ENCODE data around the gene PIP5KL1.

DNA sequence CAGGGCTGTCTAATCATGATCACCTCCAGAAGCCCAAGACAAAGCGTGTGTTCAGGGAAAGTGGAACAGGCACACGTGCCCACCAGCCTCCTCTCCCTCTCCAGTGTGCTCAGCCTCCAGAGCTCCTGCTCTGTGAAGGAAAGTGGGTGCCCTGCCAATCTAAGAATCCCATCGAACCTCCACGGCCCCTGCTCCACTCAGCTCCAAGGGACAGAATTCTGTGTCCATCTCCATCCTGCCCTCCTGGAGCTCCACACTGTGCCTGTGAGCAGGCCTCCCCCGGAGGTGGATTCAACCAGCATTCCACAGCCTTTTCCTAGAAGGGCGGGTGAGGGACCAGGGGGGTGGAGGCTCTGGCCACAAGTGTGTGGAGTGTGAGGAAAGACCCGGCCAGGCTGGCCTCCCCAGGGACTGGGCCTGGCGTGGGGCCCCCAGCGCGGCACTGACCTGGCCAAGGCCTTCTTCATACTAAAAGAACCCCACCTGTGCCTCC is 44.2 kb upstream of the PIP5KL1 start:
- TF ChIP-seq, protein P1, sequence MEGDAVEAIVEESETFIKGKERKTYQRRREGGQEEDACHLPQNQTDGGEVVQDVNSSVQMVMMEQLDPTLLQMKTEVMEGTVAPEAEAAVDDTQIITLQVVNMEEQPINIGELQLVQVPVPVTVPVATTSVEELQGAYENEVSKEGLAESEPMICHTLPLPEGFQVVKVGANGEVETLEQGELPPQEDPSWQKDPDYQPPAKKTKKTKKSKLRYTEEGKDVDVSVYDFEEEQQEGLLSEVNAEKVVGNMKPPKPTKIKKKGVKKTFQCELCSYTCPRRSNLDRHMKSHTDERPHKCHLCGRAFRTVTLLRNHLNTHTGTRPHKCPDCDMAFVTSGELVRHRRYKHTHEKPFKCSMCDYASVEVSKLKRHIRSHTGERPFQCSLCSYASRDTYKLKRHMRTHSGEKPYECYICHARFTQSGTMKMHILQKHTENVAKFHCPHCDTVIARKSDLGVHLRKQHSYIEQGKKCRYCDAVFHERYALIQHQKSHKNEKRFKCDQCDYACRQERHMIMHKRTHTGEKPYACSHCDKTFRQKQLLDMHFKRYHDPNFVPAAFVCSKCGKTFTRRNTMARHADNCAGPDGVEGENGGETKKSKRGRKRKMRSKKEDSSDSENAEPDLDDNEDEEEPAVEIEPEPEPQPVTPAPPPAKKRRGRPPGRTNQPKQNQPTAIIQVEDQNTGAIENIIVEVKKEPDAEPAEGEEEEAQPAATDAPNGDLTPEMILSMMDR (IDR thresholded peaks at IDR 0.05): no peak
- TF ChIP-seq SIN3A (IDR thresholded peaks at IDR 0.05; ENCODE audit: borderline replicate concordance, insufficient read depth, low read depth, low read length): no peak
- TF ChIP-seq POLR2AphosphoS5 (IDR thresholded peaks at IDR 0.05; ENCODE audit: low read depth, low read length): no peak

Measured in Panc1 (cell line).